Measurements from ENCODE around the gene NCR3LG1.

Gene NCR3LG1

DNA sequence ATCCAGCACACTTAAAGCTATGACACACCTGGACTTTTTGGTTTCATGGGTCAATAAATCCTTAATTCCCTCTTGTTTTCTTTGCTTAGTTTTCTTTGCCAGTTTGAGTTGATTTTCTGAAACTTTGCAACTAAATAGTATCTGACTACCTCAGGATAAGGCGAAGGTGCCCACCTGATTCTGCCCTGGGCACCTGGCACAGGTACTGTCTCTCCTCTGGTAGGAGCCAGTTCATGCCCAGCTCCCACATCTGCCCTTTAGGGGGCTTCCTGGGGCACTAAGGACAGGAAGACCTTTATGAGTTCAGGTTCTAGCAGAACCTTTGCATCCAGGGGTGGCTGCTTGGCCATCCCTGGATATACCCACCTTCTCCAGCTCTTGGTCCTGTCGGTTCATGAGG, 56.4 kb downstream of the NCR3LG1 start:
- Histone ChIP-seq H3K4me3 (no peak overlapping the region), H3K27ac (no peak overlapping the region), H3K36me3 (ENCODE audit: insufficient read depth, low read length) (no peaks in the 10 kb centered on the region), H3K9ac (ENCODE audit: insufficient read length) (no peak overlapping the region), H3K9me3 (ENCODE audit: low read depth, low read length) (no peaks in the 10 kb centered on the region)
- DNase-seq (ENCODE audit: low read depth, low spot score), result no peak
- TF ChIP-seq FOXP2 (optimal IDR thresholded peaks at IDR 0.05; ENCODE audit: control extremely low read depth, extremely low read length, insufficient read depth), result no peak
- no peak for TF ChIP-seq EZH2 (IDR thresholded peaks at IDR 0.05)
- TF ChIP-seq POLR2AphosphoS5 (IDR thresholded peaks at IDR 0.05; ENCODE audit: borderline replicate concordance, low read depth, low read length), result no peak

DNA sequence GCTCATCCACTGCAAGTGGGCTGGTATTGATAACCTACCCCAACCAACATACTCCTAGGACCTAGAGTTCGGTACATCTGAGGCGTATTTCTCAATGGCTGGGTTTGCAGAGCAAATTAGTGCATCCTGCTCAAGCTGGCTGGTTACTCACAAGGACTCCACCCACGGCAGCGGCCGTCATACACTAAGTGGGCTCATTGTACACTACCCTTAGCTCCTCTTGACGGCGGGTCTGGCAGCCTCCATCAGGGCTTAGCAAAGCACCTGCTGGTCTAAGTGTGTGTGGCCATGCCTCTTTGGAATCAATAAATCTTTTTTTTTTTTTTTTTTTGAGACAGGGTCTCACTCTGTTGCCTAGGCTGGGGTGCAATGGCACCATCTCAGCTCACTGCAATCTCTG, 57.0 kb downstream of the NCR3LG1 start:
- Histone ChIP-seq H3K9me3 (ENCODE audit: low read depth, low read length) (no peaks in the 10 kb centered on the region), H3K36me3 (ENCODE audit: insufficient read depth, low read length) (no peaks in the 10 kb centered on the region), H3K4me3 (no peak overlapping the region), H3K27ac (no peak overlapping the region), H3K9ac (ENCODE audit: insufficient read length) (no peak overlapping the region)
- TF ChIP-seq POLR2AphosphoS5 (IDR thresholded peaks at IDR 0.05; ENCODE audit: borderline replicate concordance, low read depth, low read length) (no peak), FOXP2 (optimal IDR thresholded peaks at IDR 0.05; ENCODE audit: control extremely low read depth, extremely low read length, insufficient read depth) (no peak), EZH2 (IDR thresholded peaks at IDR 0.05) (no peak)
- DNase-seq (ENCODE audit: low read depth, low spot score), result no peak

DNA sequence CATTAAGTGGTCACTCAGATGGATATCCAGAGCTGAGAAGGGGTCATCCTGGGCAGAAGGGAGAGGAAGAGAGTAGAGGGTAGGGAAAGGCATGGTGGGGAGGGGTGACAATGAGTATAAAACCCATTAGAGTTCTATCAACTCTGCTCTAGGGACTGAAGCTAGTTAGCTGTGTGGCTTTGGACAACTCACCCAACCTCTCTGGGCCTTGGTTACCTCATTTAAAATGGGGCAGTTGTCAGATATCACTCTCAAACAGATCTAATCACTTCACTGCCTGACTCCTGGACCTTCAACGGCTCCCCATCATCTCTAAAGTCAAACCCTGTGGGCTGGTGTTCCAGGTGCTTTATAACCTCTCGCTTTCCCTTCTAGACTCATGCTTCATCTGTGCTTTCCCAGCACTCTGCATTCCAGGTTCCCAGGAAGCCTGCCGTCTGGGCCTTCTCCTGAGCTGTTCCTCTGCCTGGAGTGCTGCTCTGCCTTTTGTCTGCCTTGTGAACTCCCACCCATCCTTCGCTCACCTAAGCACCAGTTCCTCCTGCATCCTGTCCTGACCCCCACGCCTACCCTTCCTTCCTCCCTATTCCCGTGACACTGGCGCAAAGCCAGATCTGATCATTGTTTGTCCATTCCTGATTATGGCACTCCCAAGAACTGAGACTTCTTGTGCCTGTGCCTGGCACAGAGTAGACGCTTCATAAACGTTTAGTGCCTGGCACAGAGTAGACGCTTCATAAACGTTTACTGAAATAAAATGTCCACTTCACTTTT, 59.2 kb downstream of the NCR3LG1 start:
- Histone ChIP-seq H3K27ac (no peak overlapping the region), H3K36me3 (ENCODE audit: insufficient read depth, low read length) (no peaks in the 10 kb centered on the region), H3K9ac (ENCODE audit: insufficient read length) (no peak overlapping the region), H3K4me3 (no peak overlapping the region), H3K9me3 (ENCODE audit: low read depth, low read length) (no peaks in the 10 kb centered on the region)
- DNase-seq (ENCODE audit: low read depth, low spot score), result no peak
- TF ChIP-seq FOXP2 (optimal IDR thresholded peaks at IDR 0.05; ENCODE audit: control extremely low read depth, extremely low read length, insufficient read depth) (no peak), EZH2 (IDR thresholded peaks at IDR 0.05) (no peak), POLR2AphosphoS5 (IDR thresholded peaks at IDR 0.05; ENCODE audit: borderline replicate concordance, low read depth, low read length) (no peak)

DNA sequence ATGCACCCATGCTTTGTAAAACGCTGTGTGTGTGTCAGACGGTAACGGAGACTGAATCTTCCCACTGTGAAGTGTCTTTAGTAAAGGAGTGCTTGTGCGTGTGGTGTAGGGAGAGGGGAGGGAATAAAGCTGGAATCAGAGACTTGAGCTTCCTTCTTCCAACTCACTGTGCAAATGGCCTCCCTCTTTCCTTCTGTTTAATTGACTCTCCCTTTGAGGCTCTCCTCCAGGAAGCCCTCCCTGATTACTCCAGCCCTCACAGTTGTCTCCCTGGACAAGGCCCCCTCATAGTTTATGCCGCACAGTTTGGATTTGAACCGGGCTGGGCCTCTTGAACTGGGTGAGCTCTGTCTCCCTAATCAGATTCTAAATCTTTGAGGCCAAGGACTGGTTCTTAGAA, 59.8 kb downstream of the NCR3LG1 start:
- H3K36me3 ChIP-seq (ENCODE audit: insufficient read depth, low read length), result no peaks in the 10 kb centered on the region
- no peaks in the 10 kb centered on the region for H3K9me3 ChIP-seq (ENCODE audit: low read depth, low read length)
- no peak overlapping the region for H3K9ac ChIP-seq (ENCODE audit: insufficient read length)
- TF ChIP-seq POLR2AphosphoS5 (IDR thresholded peaks at IDR 0.05; ENCODE audit: borderline replicate concordance, low read depth, low read length) (no peak), FOXP2 (optimal IDR thresholded peaks at IDR 0.05; ENCODE audit: control extremely low read depth, extremely low read length, insufficient read depth) (no peak), EZH2 (IDR thresholded peaks at IDR 0.05) (no peak)
- no peak for DNase-seq (ENCODE audit: low read depth, low spot score)
- H3K27ac ChIP-seq, result no peak overlapping the region
- H3K4me3 ChIP-seq, result no peak overlapping the region

DNA sequence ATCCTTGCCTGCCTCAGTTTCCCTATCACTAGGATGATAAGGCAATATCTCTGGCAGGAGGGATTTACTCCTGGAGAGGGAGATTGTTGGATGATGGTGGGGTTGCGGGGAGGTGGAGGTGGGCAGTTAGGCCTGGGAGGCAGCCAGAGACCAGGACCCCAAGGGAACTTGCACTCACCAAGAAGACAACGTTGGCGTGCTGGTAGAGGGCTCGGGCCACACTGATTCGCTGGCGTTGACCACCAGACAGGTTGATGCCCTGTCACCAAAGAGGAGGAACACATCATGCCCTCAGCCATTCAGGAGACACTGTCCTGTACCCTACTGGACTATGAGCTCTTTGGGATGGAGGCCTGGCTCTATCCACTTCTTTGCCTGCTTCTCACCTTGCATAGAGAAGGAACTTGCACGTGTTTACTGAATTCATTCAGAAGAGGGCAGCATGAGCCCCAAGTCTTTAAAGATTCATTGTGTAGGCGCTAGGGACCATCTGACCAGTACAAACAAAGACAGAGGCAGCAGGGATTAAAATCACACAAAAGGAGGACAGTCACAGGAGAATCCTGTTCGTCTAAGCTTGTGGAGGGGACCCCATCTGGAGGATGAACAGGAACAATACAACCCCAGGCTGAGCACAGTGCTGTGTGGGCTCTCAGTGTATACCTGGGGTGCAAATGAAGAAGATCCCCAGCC, 61.0 kb downstream of the NCR3LG1 start:
- TF ChIP-seq EZH2 (IDR thresholded peaks at IDR 0.05), result no peak
- no peak for TF ChIP-seq FOXP2 (optimal IDR thresholded peaks at IDR 0.05; ENCODE audit: control extremely low read depth, extremely low read length, insufficient read depth)
- TF ChIP-seq POLR2AphosphoS5 (IDR thresholded peaks at IDR 0.05; ENCODE audit: borderline replicate concordance, low read depth, low read length), result no peak
- H3K36me3 ChIP-seq (ENCODE audit: insufficient read depth, low read length), result no peaks in the 10 kb centered on the region
- H3K9ac ChIP-seq (ENCODE audit: insufficient read length), result no peak overlapping the region
- H3K9me3 ChIP-seq (ENCODE audit: low read depth, low read length), result no peaks in the 10 kb centered on the region
- H3K4me3 ChIP-seq, result no peak overlapping the region
- no peak for DNase-seq (ENCODE audit: low read depth, low spot score)
- no peak overlapping the region for H3K27ac ChIP-seq

DNA sequence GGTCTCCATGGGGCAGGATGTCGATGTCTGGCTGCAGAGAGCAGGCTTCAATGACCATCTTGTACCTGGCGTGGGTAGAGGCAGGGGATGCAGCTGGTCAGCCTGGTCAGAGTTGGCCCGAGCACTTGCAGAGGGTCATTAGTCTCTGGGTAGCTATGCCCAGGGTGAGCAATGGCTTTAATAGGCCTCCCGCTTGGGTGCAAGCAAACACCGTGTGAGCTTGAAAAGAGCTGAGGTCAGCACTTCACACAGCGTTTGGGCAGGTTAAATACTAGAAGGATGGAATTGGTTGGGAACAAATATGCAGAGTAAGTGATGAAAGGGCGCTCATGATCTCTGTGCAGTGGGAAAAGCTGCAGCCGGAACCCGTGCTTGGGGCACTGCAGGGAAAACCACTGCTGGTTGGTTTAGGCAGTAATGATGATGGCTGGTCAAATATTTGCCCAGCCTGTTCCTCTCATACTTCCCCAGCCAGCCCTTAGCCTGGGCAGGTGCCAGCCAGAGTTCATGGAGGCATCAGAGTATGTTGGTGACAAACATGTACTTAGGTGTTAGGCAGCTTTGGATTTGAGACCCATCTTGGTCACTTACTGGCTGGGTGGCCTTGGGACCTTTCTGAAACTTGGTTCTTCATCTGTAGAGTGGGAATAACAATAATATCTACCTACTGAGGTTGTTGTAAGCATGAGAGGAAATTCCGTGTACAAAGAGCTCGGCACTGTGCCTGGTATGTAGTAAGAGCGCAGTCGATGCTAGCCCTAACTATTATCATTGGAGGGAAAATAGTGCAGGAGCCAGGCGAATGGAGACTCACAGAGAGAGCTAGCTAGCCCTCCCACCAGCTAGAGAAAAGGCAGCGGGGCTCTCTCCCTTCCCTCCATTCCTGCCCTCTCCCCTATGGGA, 62.1 kb downstream of the NCR3LG1 start:
- no peak for TF ChIP-seq FOXP2 (optimal IDR thresholded peaks at IDR 0.05; ENCODE audit: control extremely low read depth, extremely low read length, insufficient read depth)
- TF ChIP-seq EZH2 (IDR thresholded peaks at IDR 0.05), result no peak
- no peak for TF ChIP-seq POLR2AphosphoS5 (IDR thresholded peaks at IDR 0.05; ENCODE audit: borderline replicate concordance, low read depth, low read length)
- no peak overlapping the region for H3K4me3 ChIP-seq
- no peaks in the 10 kb centered on the region for H3K9me3 ChIP-seq (ENCODE audit: low read depth, low read length)
- no peak for DNase-seq (ENCODE audit: low read depth, low spot score)
- H3K9ac ChIP-seq (ENCODE audit: insufficient read length), result no peak overlapping the region
- no peaks in the 10 kb centered on the region for H3K36me3 ChIP-seq (ENCODE audit: insufficient read depth, low read length)
- H3K27ac ChIP-seq, result no peak overlapping the region

DNA sequence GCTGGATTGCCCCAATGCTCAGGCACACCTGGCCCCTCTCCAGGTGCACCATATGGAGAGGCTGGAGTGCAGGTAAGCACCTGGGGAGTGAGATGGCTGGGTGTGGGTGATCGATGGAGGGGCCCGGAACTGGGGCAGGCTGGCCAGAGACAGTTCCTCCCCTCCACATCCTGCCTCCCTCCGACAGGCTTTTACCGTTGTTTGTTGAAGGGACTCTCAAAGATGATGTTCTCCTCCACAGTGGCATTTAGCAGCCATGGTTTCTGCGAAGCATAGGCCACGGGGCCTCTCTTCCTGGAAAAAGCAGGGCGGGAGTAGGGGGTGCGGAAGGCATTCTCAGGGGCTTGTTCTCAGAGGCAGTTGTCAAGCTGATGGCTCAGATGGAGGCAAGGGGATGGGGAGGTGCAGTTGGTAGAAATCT, 62.7 kb downstream of the NCR3LG1 start:
- Histone ChIP-seq H3K27ac (no peak overlapping the region), H3K36me3 (ENCODE audit: insufficient read depth, low read length) (no peaks in the 10 kb centered on the region), H3K4me3 (no peak overlapping the region), H3K9me3 (ENCODE audit: low read depth, low read length) (no peaks in the 10 kb centered on the region), H3K9ac (ENCODE audit: insufficient read length) (no peak overlapping the region)
- DNase-seq (ENCODE audit: low read depth, low spot score), result no peak
- TF ChIP-seq FOXP2 (optimal IDR thresholded peaks at IDR 0.05; ENCODE audit: control extremely low read depth, extremely low read length, insufficient read depth) (no peak), POLR2AphosphoS5 (IDR thresholded peaks at IDR 0.05; ENCODE audit: borderline replicate concordance, low read depth, low read length) (no peak), EZH2 (IDR thresholded peaks at IDR 0.05) (no peak)

DNA sequence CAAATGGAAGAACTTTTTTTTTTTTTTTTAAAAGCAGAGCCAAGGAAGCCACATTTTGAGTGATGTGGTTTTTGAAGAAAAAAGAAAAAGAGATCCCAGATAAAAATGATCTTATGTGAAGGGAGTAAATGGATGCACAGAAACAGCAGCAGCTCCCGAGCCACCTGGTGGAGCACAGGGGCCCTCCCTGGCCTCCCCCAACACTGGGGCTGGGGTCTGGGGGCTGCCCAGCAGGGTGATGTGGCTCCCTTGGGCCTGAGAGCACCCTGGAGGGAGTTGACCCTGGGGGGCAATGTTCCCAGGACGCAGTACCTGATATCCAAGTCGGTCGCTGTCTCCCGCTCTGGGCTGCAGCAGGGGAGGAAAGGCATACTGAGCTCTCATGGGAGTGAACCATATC, 63.4 kb downstream of the NCR3LG1 start:
- Histone ChIP-seq H3K9ac (ENCODE audit: insufficient read length) (no peak overlapping the region), H3K4me3 (no peak overlapping the region), H3K9me3 (ENCODE audit: low read depth, low read length) (no peaks in the 10 kb centered on the region), H3K36me3 (ENCODE audit: insufficient read depth, low read length) (no peaks in the 10 kb centered on the region), H3K27ac (no peak overlapping the region)
- DNase-seq (ENCODE audit: low read depth, low spot score), result no peak
- no peak for TF ChIP-seq FOXP2 (optimal IDR thresholded peaks at IDR 0.05; ENCODE audit: control extremely low read depth, extremely low read length, insufficient read depth)
- no peak for TF ChIP-seq POLR2AphosphoS5 (IDR thresholded peaks at IDR 0.05; ENCODE audit: borderline replicate concordance, low read depth, low read length)
- TF ChIP-seq EZH2 (IDR thresholded peaks at IDR 0.05), result no peak

Data from SK-N-MC (cell line).